CD4-positive, alpha-beta memory T cell (primary cell): Measurements from ENCODE around the gene RARS2. TPM values are rescaled to one million over a fixed set of nuclear protein-coding genes. Genes with fewer than 3 reads are reported as not detected.

Experiments used
- CTCF ChIA-PET: fragments of 350-600 bp; sonication (Branson Sonifier 250); formaldehyde crosslinking; loops from one replicate; lab custom pipeline; 2021; ENCODE audit warnings: inconsistent platforms; ENCODE audit not compliant: partially characterized antibody; lab: Charles Lee
- POLR2A ChIA-PET: fragments of 350-600 bp; sonication (Branson Sonifier 250); formaldehyde crosslinking; loops from one replicate; lab custom pipeline; 2021; ENCODE audit not compliant: partially characterized antibody; lab: Charles Lee
- DNase-seq, 5 donors: peaks; one replicate each; pipeline versions ENCODE4 v3.0.0 to v3.0.0-alpha.2; 2020 to 2022; ENCODE audit warnings: mixed read lengths in 1 of 5
- H3K27ac ChIP-seq: one replicate; pipeline ENCODE4 v1.7.0; 2013; ENCODE audit warnings: low read depth, low read length
- H3K27me3 ChIP-seq: 2 replicates; pipeline ENCODE4 v1.7.0; 2013; ENCODE audit warnings: mild to moderate bottlenecking, low read length, moderate library complexity; ENCODE audit not compliant: insufficient read depth
- H3K36me3 ChIP-seq: 2 replicates; pipeline ENCODE4 v1.7.0; 2013; ENCODE audit warnings: mild to moderate bottlenecking, low read length, moderate library complexity; ENCODE audit not compliant: insufficient read depth
- H3K4me1 ChIP-seq: 2 replicates; pipeline ENCODE4 v1.7.0; 2013; ENCODE audit warnings: mild to moderate bottlenecking, low read length, moderate library complexity; ENCODE audit not compliant: insufficient read depth
- H3K4me3 ChIP-seq, 2 donors: one replicate each; pipeline ENCODE4 v1.7.0; 2013; ENCODE audit warnings: low read length in 2 of 2, mild to moderate bottlenecking in 1 of 2
- H3K9me3 ChIP-seq, 2 donors: one replicate each; pipeline ENCODE4 v1.7.0; 2013; ENCODE audit warnings: low read length in 2 of 2, control low read depth in 1 of 2; ENCODE audit not compliant: control insufficient read depth in 1 of 2
- H3K27ac Mint-ChIP-seq, 7 donors: one replicate each; pipeline ENCODE4 v1.8.0; 2020 to 2021; ENCODE audit warnings: mixed read lengths in 7 of 7, mild to moderate bottlenecking in 6 of 7, inconsistent platforms in 3 of 7, moderate library complexity in 3 of 7
- H3K27me3 Mint-ChIP-seq, 2 donors: one replicate each; pipeline ENCODE4 v1.8.0; 2020 to 2021; ENCODE audit warnings: mixed read lengths in 2 of 2
- H3K36me3 Mint-ChIP-seq, 2 donors: one replicate each; pipeline ENCODE4 v1.8.0; 2020 to 2021; ENCODE audit warnings: mixed read lengths in 2 of 2, inconsistent platforms in 1 of 2, mild to moderate bottlenecking in 1 of 2
- H3K4me1 Mint-ChIP-seq, 4 donors: one replicate each; pipeline ENCODE4 v1.8.0; 2020 to 2021; ENCODE audit warnings: mixed read lengths in 4 of 4, mild to moderate bottlenecking in 1 of 4
- H3K4me3 Mint-ChIP-seq, 8 donors: one replicate each; pipeline ENCODE4 v1.8.0; 2020 to 2021; ENCODE audit warnings: mixed read lengths in 8 of 8, mild to moderate bottlenecking in 7 of 8, moderate library complexity in 6 of 8, inconsistent platforms in 3 of 8
- H3K9me3 Mint-ChIP-seq, 8 donors: one replicate each; pipeline ENCODE4 v1.8.0; 2020 to 2021; ENCODE audit warnings: mixed read lengths in 8 of 8, mild to moderate bottlenecking in 5 of 8, inconsistent platforms in 3 of 8, moderate library complexity in 1 of 8
- intact Hi-C: fragments of 100-400 bp; cut with micrococcal nuclease; formaldehyde crosslinking; loops from one replicate; pipeline ENCODE4 v1.15.1; 2023
- polyA plus RNA-seq, 2 donors: library from polyadenylated mRNA; unstranded; fragments of 300-500 nt; fragmentation: Illumina TruSeq; gene quantifications; one replicate each; pipeline ENCODE4 v1.2.3, GENCODE V29; 2021
- total RNA-seq, 2 experiments: library from RNA; stranded (reverse); gene quantifications; one replicate each; pipeline ENCODE4 v1.2.3, GENCODE V29; 2021

The RARS2 gene
- total and polyA plus RNA-seq, 4 experiments from 2014 or later, result 34.7 to 39.3 (median 38.6) TPM

DNA sequence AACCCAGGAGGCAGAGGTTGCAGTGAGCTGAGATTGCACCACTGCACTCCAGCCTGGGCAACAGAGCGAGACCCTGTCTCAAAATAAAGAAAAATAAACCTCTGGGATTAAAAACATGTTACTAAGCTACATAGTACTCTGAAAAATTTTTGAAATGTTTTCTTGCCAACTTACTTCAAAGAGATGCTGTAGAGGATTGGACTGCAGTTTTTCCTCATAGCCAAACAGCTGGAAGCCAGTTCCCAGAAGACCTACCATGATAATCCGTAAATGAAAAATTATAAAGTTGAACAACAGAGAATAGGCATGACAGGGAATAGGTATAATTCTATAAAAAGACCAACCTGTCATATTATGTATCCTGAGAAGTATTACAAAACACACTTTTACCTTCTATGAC is 48.0 kb downstream of the RARS2 start:
- H3K9me3 Mint-ChIP-seq, result peaks cover 0 to 14% (median 8%) of the 10 kb centered on the region in 8 donors
- intact Hi-C loops, result no loop called here
- H3K4me1 ChIP-seq, result no peaks in the 10 kb centered on the region
- no peak overlapping the region for H3K27ac ChIP-seq
- H3K36me3 Mint-ChIP-seq, result peaks cover 62 to 65% of the 10 kb centered on the region in 2 donors
- no peaks in the 10 kb centered on the region for H3K27me3 Mint-ChIP-seq
- H3K4me3 ChIP-seq, result no peak overlapping the region
- no peak for DNase-seq
- peaks cover 10% of the 10 kb centered on the region for H3K36me3 ChIP-seq
- H3K4me1 Mint-ChIP-seq, result peaks cover 0 to 6% (median under 1%) of the 10 kb centered on the region in 4 donors
- no peak overlapping the region for H3K27ac Mint-ChIP-seq
- ChIA-PET CTCF (interaction anchor here (1.0 kb wide), 1 partner anchor 12 kb away, joined by 3 read pairs; no protein-coding TSS in a partner anchor), POLR2A (no interaction called here)
- no peaks in the 10 kb centered on the region for H3K27me3 ChIP-seq
- H3K9me3 ChIP-seq, result peaks cover 0 to 5% of the 10 kb centered on the region in 2 donors
- no peak overlapping the region for H3K4me3 Mint-ChIP-seq

GRCh38 chr6:87541041-87541440 is 48.7 kb downstream of the RARS2 start:
- no peaks in the 10 kb centered on the region for H3K27me3 ChIP-seq
- POLR2A ChIA-PET, result no interaction called here
- Mint-ChIP-seq H3K36me3 (peaks cover 58 to 59% of the 10 kb centered on the region in 2 donors), H3K4me1 (peaks cover 0 to 6% (median under 1%) of the 10 kb centered on the region in 4 donors), H3K27ac (no peak overlapping the region), H3K9me3 (peaks cover 0 to 14% (median 8%) of the 10 kb centered on the region in 8 donors), H3K4me3 (no peak overlapping the region), H3K27me3 (no peaks in the 10 kb centered on the region)
- intact Hi-C loops, result no loop called here
- H3K36me3 ChIP-seq, result peaks cover 4% of the 10 kb centered on the region
- H3K4me3 ChIP-seq, result no peak overlapping the region
- H3K9me3 ChIP-seq, result peaks cover 0 to 5% of the 10 kb centered on the region in 2 donors
- CTCF ChIA-PET, result interaction anchor here (1.0 kb wide), 1 partner anchor 13 kb away, joined by 3 read pairs; no protein-coding TSS in a partner anchor
- H3K4me1 ChIP-seq, result no peaks in the 10 kb centered on the region
- no peak for DNase-seq
- H3K27ac ChIP-seq, result no peak overlapping the region

DNA sequence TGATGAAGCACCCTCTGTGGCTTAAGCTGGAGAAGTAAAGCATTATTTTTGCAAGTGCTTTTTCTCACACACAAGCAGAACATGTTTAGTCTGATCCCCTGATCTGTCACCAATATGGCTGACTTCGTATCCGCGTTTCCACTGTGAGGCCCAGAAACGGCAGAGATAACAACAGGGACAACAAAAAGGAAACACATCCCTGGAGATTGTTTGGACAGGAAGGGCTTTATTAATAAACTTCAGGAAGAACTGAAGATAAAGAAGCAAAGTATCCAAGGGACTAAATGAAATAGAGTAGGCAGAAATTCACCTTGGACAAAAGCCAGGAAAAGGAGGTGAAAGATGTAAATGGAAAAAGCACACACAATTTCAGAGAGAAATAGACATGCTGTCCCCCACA is 49.2 kb downstream of the RARS2 start:
- H3K4me3 ChIP-seq, result no peak overlapping the region
- H3K27me3 ChIP-seq, result no peaks in the 10 kb centered on the region
- Mint-ChIP-seq H3K4me1 (peaks cover 0 to 6% (median under 1%) of the 10 kb centered on the region in 4 donors), H3K36me3 (peaks cover 53 to 56% of the 10 kb centered on the region in 2 donors), H3K27ac (no peak overlapping the region), H3K27me3 (no peaks in the 10 kb centered on the region), H3K9me3 (peaks cover 0 to 14% (median 8%) of the 10 kb centered on the region in 8 donors), H3K4me3 (peak overlapping the region in 1 of 8 donors; percentile 7)
- intact Hi-C loops, result no loop called here
- no peaks in the 10 kb centered on the region for H3K36me3 ChIP-seq
- peaks cover 0 to 5% of the 10 kb centered on the region in 2 donors for H3K9me3 ChIP-seq
- POLR2A ChIA-PET, result no interaction called here
- CTCF ChIA-PET, result interaction anchor here (1.7 kb wide), 1 partner anchor 291 kb away, joined by 4 read pairs; no protein-coding TSS in a partner anchor
- no peaks in the 10 kb centered on the region for H3K4me1 ChIP-seq
- H3K27ac ChIP-seq, result no peak overlapping the region
- DNase-seq, result no peak

DNA sequence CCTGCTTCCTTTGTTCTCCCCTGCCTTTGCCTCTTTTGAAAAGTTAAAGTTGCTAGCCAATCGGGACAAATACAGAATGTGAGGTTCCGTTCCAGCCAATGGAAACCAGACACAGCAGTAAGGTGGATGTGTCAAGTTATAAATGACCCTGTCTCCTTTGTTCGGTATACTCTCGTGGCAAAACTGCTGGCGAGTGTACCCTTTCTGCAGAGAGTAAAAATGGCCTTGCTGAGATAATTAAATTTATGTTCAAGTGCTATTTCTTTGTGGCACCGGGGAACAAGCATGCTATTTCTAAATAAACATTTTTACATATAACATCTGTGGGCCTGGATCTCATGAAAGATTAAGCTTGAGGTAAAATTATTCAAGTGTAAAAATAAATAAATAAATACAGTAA is 50.2 kb downstream of the RARS2 start:
- Mint-ChIP-seq H3K9me3 (peaks cover 0 to 14% (median 8%) of the 10 kb centered on the region in 8 donors), H3K36me3 (peaks cover 46 to 48% of the 10 kb centered on the region in 2 donors), H3K27ac (peak overlapping the region in 1 of 7 donors; percentile 21), H3K4me1 (peaks cover 1 to 7% (median 2%) of the 10 kb centered on the region in 4 donors), H3K27me3 (no peaks in the 10 kb centered on the region), H3K4me3 (no peak overlapping the region)
- Histone ChIP-seq H3K27ac (no peak overlapping the region), H3K4me3 (no peak overlapping the region), H3K27me3 (no peaks in the 10 kb centered on the region), H3K9me3 (peaks cover 0 to 5% of the 10 kb centered on the region in 2 donors), H3K4me1 (no peaks in the 10 kb centered on the region), H3K36me3 (no peaks in the 10 kb centered on the region)
- ChIA-PET POLR2A (no interaction called here), CTCF (interaction anchor here (1.7 kb wide), 1 partner anchor 292 kb away, joined by 4 read pairs; no protein-coding TSS in a partner anchor)
- no peak for DNase-seq
- intact Hi-C loops, result no loop called here

DNA sequence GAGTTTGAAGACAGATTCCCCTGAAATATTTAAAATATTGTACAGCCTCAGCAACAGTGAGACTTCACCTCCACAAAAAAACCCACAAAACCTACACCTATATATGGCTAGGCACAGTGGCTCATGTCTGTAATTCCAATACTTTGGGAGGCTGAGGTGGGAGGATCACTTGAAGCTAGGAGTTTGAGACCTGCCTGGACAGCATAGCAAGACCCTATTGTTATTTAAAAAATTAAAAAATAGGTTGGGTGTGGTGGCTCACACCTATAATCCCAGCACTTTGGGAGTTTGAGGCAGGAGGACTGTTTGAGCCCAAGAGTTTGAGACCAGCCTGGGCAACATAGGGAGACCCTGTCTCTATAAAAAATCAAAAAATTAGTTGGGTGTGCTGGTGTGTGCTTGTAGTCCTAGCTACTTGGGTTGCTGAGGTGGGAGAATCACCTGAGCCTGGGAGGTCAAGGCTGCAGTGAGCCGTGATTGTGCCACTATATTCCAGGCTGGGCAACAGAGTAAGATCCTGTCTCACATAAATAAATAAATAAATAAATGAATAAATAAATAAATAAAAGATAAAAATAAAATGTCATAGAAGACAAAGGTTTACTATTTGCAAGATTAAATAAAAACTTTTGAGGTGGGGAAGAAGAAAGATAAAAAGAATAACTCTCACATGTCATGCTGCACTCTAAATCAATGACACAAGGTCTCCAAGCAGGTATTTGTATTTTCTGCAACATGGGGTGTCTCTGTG is 51.1 kb downstream of the RARS2 start:
- peaks cover 4 to 9% (median 5%) of the 10 kb centered on the region in 4 donors for H3K4me1 Mint-ChIP-seq
- intact Hi-C loops, result no loop called here
- no peak overlapping the region for H3K27ac Mint-ChIP-seq
- H3K4me3 Mint-ChIP-seq, result no peak overlapping the region
- no peaks in the 10 kb centered on the region for H3K27me3 ChIP-seq
- no peaks in the 10 kb centered on the region for H3K27me3 Mint-ChIP-seq
- no peak for DNase-seq
- no peak overlapping the region for H3K4me3 ChIP-seq
- peaks cover 0 to 14% (median 8%) of the 10 kb centered on the region in 8 donors for H3K9me3 Mint-ChIP-seq
- H3K4me1 ChIP-seq, result no peaks in the 10 kb centered on the region
- peaks cover 0 to 5% of the 10 kb centered on the region in 2 donors for H3K9me3 ChIP-seq
- CTCF ChIA-PET, result no interaction called here
- H3K36me3 ChIP-seq, result no peaks in the 10 kb centered on the region
- POLR2A ChIA-PET, result no interaction called here
- H3K27ac ChIP-seq, result no peak overlapping the region
- peaks cover 43 to 44% of the 10 kb centered on the region in 2 donors for H3K36me3 Mint-ChIP-seq

- CTCF ChIA-PET, result no interaction called here
- Histone ChIP-seq H3K4me1 (no peaks in the 10 kb centered on the region), H3K9me3 (no peaks in the 10 kb centered on the region), H3K27me3 (no peaks in the 10 kb centered on the region), H3K36me3 (peaks cover 3% of the 10 kb centered on the region), H3K27ac (no peak overlapping the region), H3K4me3 (no peak overlapping the region)
- peaks cover 5 to 13% (median 10%) of the 10 kb centered on the region in 4 donors for H3K4me1 Mint-ChIP-seq
- H3K27ac Mint-ChIP-seq, result peak overlapping the region in 5 of 7 donors; percentile 9 to 40 (median 20)
- no peaks in the 10 kb centered on the region for H3K27me3 Mint-ChIP-seq
- DNase-seq, result no peak
- H3K36me3 Mint-ChIP-seq, result peaks cover 22 to 46% of the 10 kb centered on the region in 2 donors
- peak overlapping the region in 1 of 8 donors; percentile 20 for H3K4me3 Mint-ChIP-seq
- intact Hi-C loops, result no loop called here
- POLR2A ChIA-PET, result interaction anchor here (1.0 to 1.1 kb wide), 2 partner anchors 9 to 10 kb away, joined by 3 read pairs; no protein-coding TSS in a partner anchor
- peaks cover 0 to 4% (median 3%) of the 10 kb centered on the region in 8 donors for H3K9me3 Mint-ChIP-seq
Measured at GRCh38 chr6:87534377-87535047, 55.3 kb downstream of the RARS2 start.

DNA sequence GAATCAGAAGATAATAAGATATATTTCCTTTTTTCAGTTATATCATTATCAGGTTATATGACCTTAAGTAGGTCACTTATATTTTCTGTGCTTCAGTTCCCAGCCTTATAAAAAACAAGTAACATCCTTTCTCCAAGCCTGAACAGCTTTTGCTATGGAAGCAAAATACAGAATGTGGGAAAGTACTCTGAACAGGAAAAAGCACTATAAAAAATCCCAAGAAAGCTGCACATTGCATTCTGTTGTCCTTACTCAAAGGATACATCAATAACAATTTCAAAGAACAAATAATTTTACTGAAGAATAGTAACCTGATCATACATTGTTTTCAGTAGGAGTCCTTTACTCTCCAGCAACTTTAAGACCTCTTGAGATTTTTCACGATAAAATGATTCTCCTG is 60.6 kb downstream of the RARS2 start:
- H3K27me3 Mint-ChIP-seq, result no peaks in the 10 kb centered on the region
- peaks cover 34 to 56% of the 10 kb centered on the region in 2 donors for H3K36me3 Mint-ChIP-seq
- no peak overlapping the region for H3K4me3 Mint-ChIP-seq
- CTCF ChIA-PET, result no interaction called here
- intact Hi-C loops, result no loop called here
- DNase-seq, result no peak
- Histone ChIP-seq H3K4me1 (no peaks in the 10 kb centered on the region), H3K27me3 (no peaks in the 10 kb centered on the region), H3K4me3 (no peak overlapping the region), H3K9me3 (no peaks in the 10 kb centered on the region), H3K27ac (no peak overlapping the region), H3K36me3 (peaks cover 13% of the 10 kb centered on the region)
- H3K4me1 Mint-ChIP-seq, result peaks cover 6 to 16% (median 13%) of the 10 kb centered on the region in 4 donors
- H3K27ac Mint-ChIP-seq, result peak overlapping the region in 3 of 7 donors; percentile 22 to 79 (median 79)
- POLR2A ChIA-PET, result no interaction called here
- no peaks in the 10 kb centered on the region for H3K9me3 Mint-ChIP-seq
